ENCODE results near the gene HOXD3. TPM values are rescaled to one million over a fixed set of nuclear protein-coding genes. Genes with fewer than 3 reads are reported as not detected.

HOXD3 gene
- total and polyA plus RNA-seq, 9 donors, result 6.7 to 18.7 (median 14.8) TPM

- Histone ChIP-seq H3K27ac (no peak overlapping the region), H3K27me3 (peaks cover under 1% of the 10 kb centered on the region), H3K36me3 (no peaks in the 10 kb centered on the region), H3K4me1 (ENCODE audit: insufficient read depth) (no peaks in the 10 kb centered on the region), H3K9me3 (no peaks in the 10 kb centered on the region), H3K4me3 (peak overlapping the region; percentile 43)
- intact Hi-C loops (cut with DNase I), result loop anchor here in 1 of 4 donors (5.0 kb wide), 1 partner anchor 1030 kb away; no protein-coding TSS in a partner anchor
- peak in 1 of 5 donors; percentile 10 for DNase-seq
- 10 to 36% (median 31%) methylated on average over 40 of the region's 40 CpGs for WGBS, 3 donors
- TF ChIP-seq EP300 (IDR thresholded peaks at IDR 0.05) (no peak), POLR2A (IDR thresholded peaks at IDR 0.05) (no peak), CTCF (IDR thresholded peaks at IDR 0.05) (no peak)
These were observed 39.8 kb upstream of the HOXD3 start for GRCh38 chr2:176117162-176117822.

- H3K4me3 ChIP-seq, result peak overlapping the region; percentile 43
- no peak overlapping the region for H3K27ac ChIP-seq
- intact Hi-C loops (cut with DNase I), result loop anchor here in 1 of 4 donors (5.0 kb wide), 1 partner anchor 1029 kb away; no protein-coding TSS in a partner anchor
These were observed 39.2 kb upstream of the HOXD3 start for GRCh38 chr2:176117823-176118371.

GRCh38 chr2:176118601-176119339 is 38.3 kb upstream of the HOXD3 start:
- peak in 1 of 5 donors; percentile 15 for DNase-seq
- no peaks in the 10 kb centered on the region for H3K9me3 ChIP-seq
- WGBS, 3 donors, result 25 to 63% (median 56%) methylated on average over 24 of the region's 24 CpGs
- no peaks in the 10 kb centered on the region for H3K27me3 ChIP-seq
- no peak overlapping the region for H3K27ac ChIP-seq
- TF ChIP-seq CTCF (IDR thresholded peaks at IDR 0.05), result no peak
- no peak for TF ChIP-seq POLR2A (IDR thresholded peaks at IDR 0.05)
- TF ChIP-seq EP300 (IDR thresholded peaks at IDR 0.05), result no peak
- intact Hi-C loops (cut with DNase I), result loop anchor here in 1 of 4 donors (5.0 kb wide), 1 partner anchor 1029 kb away; no protein-coding TSS in a partner anchor
- H3K4me1 ChIP-seq (ENCODE audit: insufficient read depth), result no peaks in the 10 kb centered on the region
- no peaks in the 10 kb centered on the region for H3K36me3 ChIP-seq
- peak overlapping the region; percentile 43 for H3K4me3 ChIP-seq

More at GRCh38 chr2:176117823-176118371, 39.2 kb upstream of the HOXD3 start:
- WGBS, 3 donors, result 29 to 58% (median 51%) methylated on average over 11 of the region's 11 CpGs
- H3K9me3 ChIP-seq, result no peaks in the 10 kb centered on the region
- DNase-seq, result no peak
- TF ChIP-seq POLR2A (IDR thresholded peaks at IDR 0.05), result no peak
- no peak for TF ChIP-seq CTCF (IDR thresholded peaks at IDR 0.05)
- TF ChIP-seq EP300 (IDR thresholded peaks at IDR 0.05), result no peak
- no peaks in the 10 kb centered on the region for H3K27me3 ChIP-seq
- no peaks in the 10 kb centered on the region for H3K4me1 ChIP-seq (ENCODE audit: insufficient read depth)
- H3K36me3 ChIP-seq, result no peaks in the 10 kb centered on the region

- Histone ChIP-seq H3K4me1 (ENCODE audit: insufficient read depth) (no peaks in the 10 kb centered on the region), H3K9me3 (no peaks in the 10 kb centered on the region), H3K36me3 (no peaks in the 10 kb centered on the region), H3K27ac (no peak overlapping the region), H3K4me3 (peak overlapping the region; percentile 76), H3K27me3 (no peaks in the 10 kb centered on the region)
- WGBS, 3 donors, result 54 to 80% (median 71%) methylated on average over 13 of the region's 13 CpGs
- intact Hi-C loops (cut with DNase I), result loop anchor here in 1 of 4 donors (5.0 to 10.0 kb wide), 2 partner anchors 694 to 1092 kb away; partner anchors contain the start of gene HNRNPA3
- DNase-seq, result no peak
- no peak for TF ChIP-seq POLR2A (IDR thresholded peaks at IDR 0.05)
- TF ChIP-seq CTCF (IDR thresholded peaks at IDR 0.05), result no peak
- no peak for TF ChIP-seq EP300 (IDR thresholded peaks at IDR 0.05)
These were observed 36.5 kb upstream of the HOXD3 start for GRCh38 chr2:176120364-176121189.
